Peyer's patch (tissue), 4 donors: Measurements from ENCODE around the gene COQ10B.
"Not testable (repeated sequence)": the region's sequence is repeated elsewhere in the genome, so short reads cannot be mapped to it uniquely, and the experiment has no call there.

Source experiments
- POLR2A ChIP-seq, 2 donors: fragments of 450-650 bp; IDR thresholded peaks; one replicate each; pipeline ENCODE4 v1.5.1; 2017; ENCODE audit warnings: antibody characterized with exemption in 2 of 2, mild to moderate bottlenecking in 2 of 2, moderate library complexity in 2 of 2
- TF ChIP-seq, protein P1 (sequence below), 6 experiments: fragments of 450-650 bp in 4 of 6; fragments of 200-600 bp in 2 of 6; sonication (generic) in 1 of 6; IDR thresholded peaks; one replicate each; pipeline ENCODE4 v1.5.1; 2017 to 2019; ENCODE audit warnings: antibody characterized with exemption in 6 of 6, mild to moderate bottlenecking in 3 of 6, moderate library complexity in 1 of 6

DNA sequence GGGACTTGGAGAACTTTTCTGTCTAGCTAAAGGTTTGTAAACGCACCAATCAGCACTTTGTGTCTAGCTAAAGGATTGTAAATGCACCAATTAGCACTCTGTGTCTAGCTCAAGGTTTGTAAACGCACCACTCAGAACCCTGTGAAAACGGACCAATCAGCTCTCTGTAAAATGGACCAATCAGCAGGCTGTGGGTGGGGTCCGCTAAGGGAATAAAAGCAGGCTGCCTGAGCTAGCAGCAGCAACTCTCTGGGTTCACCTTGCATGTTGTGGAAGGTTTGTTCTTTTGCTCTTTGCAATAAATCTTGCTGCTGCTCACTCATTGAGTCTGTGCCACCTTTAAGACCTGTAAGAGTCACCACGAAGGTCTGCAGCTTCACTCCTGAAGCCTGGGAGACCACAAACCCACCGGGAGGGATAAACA, 2.4 kb upstream of the COQ10B start:
- TF ChIP-seq, protein P1, sequence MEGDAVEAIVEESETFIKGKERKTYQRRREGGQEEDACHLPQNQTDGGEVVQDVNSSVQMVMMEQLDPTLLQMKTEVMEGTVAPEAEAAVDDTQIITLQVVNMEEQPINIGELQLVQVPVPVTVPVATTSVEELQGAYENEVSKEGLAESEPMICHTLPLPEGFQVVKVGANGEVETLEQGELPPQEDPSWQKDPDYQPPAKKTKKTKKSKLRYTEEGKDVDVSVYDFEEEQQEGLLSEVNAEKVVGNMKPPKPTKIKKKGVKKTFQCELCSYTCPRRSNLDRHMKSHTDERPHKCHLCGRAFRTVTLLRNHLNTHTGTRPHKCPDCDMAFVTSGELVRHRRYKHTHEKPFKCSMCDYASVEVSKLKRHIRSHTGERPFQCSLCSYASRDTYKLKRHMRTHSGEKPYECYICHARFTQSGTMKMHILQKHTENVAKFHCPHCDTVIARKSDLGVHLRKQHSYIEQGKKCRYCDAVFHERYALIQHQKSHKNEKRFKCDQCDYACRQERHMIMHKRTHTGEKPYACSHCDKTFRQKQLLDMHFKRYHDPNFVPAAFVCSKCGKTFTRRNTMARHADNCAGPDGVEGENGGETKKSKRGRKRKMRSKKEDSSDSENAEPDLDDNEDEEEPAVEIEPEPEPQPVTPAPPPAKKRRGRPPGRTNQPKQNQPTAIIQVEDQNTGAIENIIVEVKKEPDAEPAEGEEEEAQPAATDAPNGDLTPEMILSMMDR (IDR thresholded peaks at IDR 0.05) = not testable (repeated sequence)
- TF ChIP-seq POLR2A (IDR thresholded peaks at IDR 0.05) = not testable (repeated sequence)
